ENCODE data around the gene CDH4.

Gene CDH4

DNA sequence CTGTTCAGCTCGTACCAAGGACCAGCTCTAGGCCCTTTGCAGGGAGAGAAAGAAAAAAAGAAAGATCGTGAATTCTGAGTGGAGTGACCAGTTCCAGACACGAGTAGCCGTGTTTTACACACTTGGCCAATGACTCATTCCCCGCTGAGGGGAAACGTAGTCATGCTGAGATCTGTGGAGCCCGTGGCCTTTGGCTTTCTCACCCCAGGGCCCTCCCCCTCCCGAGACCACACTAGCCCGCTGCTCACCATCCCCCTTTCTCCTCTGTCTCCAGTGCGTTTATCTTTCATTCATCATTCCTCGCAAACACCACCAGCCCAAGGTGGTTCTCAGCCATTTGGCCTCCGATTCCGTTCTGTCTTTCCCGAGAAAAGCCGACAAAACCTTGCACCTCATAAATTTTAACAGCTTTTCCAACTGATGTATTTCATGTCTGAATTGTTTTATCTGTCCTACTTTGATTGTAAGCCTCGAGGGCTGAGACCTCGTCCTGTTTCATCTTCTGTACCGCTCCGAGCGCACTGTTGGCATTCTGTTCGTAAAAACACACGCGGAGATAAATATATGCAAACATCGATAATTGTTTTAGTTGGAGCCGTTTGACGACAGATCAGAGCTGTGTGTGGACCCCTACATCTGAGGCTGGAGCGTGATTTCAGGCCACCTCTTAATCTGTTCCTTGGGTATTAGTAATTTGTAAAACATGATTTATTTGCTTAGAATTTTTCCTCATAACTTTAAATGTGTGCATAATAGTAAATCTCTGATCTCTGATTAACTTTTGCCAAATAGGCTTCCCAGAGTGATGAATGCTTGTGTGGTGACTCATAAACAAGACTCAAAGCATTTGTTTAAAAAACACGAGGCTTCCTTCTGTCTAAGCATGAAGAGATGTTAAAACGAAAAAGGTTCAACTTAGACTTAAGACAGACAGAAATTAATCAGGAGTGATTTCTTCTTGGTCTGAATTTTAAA lies 336.6 kb downstream of the CDH4 start:
- no peak for FAIRE-seq

DNA sequence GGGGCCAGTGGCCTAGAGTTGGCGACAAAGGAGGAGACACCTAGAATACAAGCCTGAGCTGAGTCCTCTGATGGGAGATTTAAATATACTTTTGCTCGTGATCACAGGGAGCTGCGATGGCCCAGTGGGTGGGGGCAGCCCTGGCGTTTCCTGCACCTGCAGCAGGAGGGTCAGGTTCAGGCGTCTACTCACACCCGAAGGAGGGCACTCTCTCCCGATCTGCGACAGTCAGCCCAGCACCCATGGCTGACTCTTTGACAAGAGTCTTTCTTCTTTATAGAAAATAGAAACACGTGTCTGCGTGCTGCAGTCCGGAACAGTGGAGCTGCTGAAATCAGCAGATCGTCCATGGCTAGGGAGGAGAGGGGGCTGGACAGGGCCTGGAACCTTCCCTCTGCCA lies 338.2 kb downstream of the CDH4 start:
- no peak for FAIRE-seq

DNA sequence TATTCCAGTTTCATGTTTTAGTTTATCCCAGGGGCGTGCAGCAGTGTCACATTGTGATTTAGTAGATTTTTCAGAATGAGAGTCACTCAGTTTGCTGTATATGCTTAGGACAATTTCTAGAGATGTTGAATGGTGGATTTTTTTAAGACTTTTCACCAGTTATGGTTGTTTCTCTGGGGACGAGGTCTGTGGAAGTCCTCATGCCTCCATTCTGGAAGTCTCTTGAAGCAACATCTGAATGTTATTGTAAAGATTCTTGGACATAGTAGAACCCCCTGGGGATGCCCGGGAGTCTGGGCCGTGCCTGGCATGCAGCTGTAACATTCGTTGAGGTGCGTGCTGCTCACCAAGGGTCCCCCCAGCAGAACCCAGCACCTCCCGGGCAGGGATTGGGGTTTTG lies 341.5 kb downstream of the CDH4 start:
- no peak for FAIRE-seq

DNA sequence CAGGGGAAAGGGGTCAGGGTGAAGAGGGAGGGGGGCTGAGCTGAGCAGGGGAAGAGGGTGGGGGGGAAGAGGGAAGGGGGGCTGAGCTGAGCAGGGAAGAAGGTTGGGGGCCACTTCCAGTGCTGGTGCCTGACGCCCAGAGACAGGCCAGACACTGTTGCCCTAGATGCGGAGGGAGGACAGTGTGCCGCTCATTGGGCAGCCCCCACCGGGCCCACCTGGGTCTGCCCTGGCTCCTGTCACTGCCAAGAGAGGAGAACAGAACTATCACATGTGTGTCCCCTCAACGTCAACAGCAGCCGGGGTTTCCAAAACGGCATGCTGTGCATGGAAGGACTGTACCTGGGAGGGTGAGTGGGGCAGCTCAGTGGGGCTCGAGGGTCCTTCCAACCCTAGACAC lies 342.1 kb downstream of the CDH4 start:
- FAIRE-seq = no peak

DNA sequence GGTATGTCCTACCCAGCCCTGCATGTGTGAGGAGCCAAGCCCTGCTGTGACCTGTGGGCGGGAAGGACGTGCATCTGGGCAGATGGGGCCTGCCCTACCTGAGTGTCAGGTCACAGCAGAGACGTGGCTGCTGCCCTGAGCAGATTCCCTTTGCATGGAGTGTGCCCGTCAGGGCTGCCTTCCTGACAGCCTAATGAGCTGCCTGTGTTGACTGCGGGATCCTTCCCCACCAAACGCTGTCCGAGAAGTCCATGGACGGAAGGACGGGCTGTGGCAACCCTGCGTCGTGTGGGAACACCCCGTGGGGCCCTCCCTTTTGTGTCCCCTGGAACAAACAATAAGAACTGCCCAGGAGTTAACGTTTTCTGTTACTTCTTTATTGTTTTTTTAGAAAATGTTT lies 343.2 kb downstream of the CDH4 start:
- no peak for FAIRE-seq

DNA sequence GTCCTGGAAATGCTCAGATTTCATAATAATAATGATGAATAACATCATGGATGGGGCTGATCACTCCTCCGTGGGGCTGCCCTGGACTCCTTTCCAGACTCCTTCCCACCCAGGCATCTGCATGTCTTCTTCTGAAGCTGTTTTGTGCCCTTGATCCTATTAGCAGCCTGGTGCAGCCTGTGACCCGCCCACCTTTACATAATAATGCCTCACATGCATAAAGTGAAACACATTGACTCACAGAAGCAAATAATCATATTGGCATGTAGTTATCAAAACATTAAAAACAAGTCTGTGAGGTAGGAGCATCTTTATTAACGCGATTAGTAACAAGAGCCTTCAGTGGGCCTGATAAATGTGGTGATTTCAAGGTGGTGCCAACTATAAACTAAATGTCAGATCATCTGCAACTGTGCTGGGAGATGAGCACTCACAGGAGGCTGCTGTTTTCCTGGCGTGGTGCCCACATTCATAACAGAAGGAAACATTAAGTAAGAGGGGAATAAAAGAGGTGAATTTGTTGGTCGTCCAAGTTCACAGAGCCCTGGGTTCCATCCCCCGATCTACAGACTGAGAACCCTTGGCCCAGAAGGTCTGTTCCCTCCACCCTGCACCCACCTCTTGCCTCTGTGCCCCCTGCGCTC lies 344.7 kb downstream of the CDH4 start:
- no peak for FAIRE-seq

DNA sequence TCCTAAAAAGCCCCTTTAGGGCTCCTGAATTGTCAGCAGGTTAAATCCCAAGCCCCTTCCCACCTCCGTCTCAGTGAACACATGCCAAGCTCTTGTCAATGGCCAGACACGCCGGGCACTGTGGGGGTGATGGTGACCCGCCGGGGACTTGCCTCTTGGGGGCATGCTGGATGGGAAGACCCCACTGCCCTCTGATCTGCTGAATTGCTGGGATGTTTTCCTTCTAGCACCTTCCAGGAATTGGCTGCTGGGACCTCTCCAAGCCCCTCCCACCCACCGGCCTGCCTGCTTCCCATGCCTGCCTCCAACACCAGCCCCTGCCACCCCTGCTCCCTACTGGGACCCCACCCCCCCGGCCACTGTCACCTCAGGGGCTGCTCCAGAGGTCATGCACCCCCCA lies 345.9 kb downstream of the CDH4 start:
- no peak for FAIRE-seq

DNA sequence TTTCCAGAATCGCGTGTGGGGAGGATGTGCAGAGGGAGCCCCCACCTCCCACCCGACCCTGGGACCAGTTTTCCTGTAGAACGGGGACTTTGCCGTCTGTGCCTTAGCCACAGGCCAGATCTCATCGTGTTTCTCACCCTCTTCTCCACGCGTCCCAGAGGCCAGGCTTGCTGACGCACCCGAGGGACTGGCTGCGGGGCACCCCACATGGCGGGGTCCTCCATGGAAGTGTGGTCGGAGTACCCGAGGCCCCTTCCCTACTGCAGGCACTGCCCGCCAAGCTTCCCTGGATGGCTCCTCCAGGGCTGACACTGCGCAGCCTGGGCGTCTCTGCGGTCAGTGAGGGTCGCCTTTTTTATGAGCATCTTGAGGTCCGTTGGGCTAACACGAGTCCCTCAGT lies 346.5 kb downstream of the CDH4 start:
- no peak for FAIRE-seq

DNA sequence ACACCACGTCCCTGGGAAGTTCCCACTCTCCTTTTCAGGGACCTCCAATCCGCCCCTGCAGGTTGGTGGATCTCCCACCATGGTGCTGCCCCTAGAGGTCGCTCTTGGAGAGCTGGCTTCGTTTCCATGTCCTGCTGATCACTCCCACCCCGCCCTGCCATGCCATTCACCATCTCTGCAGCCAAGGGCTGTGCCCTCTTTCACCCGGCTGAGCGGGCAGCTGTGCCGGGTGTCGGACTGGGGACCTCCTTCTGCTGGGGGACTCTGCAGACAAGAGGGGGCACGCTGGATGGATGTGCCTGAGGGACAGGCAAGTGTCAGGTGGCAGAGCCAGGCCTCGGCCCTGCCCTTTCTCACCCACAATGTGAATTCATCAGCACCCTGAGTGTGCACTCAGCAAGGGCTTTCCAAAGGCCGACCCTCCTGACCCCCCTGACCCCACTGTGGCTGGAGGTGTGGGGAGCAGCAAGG lies 347.0 kb downstream of the CDH4 start:
- no peak for FAIRE-seq

DNA sequence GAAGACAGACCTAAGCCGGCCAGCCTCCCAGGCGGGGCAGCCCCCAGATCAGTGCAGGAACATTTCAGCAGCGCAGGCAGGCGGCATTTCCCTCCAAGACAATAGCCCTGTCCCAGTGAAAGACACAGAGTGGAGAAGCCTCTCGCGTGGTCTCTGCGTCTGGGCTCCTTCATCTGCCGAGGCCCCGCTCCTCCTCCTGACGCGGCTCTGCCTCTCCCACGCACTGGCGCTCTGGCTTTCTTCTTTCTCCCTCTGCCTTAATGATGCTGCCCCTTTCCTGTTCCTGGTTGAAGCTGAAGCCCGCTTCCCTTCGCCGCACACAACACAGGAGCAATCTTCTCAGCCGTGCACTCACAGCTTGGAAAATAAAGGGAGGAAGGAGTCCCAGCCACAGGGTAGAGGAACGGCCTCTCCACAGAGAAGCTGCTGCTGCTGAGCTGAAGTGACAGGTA lies 347.5 kb downstream of the CDH4 start:
- no peak for FAIRE-seq

DNA sequence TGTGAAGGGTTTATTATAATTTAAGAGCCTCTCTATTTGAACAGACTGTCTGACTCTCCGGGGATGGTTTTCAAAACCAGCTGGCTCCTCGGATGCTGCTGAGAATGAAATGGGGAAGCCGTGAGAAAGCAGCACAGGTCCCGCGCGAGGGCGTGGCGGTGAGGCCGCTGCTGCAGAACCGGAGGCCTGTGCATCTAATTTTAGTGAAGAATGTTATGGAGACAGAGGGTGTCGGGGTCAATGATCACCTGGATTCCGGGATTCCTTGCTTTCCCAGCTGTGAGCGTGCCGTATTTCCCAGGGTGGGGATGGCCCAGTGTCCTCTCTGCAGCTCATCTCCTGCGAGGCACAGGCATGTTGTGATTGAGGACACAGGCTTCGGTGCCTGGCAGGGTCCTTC lies 348.0 kb downstream of the CDH4 start:
- no peak for FAIRE-seq

DNA sequence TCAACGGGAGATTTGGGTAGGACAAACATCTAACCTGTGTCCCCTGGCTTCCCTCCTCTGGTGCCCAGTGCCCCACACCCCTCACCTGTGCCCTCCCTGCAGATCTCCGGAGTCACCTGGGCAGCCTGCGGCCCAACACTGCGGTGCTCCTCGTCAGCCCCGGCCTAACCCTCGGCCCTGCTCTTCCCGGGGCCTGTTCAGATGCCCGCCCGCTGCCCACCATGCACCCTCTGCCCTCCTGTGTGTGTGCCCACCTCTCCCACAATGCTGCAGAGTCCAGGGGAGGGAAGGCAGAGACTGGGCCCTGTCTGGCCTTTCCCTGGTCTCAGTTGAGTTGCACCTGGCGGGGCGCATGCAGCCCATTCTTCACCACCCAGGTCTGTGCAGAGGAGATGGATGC lies 349.3 kb downstream of the CDH4 start:
- FAIRE-seq = no peak

DNA sequence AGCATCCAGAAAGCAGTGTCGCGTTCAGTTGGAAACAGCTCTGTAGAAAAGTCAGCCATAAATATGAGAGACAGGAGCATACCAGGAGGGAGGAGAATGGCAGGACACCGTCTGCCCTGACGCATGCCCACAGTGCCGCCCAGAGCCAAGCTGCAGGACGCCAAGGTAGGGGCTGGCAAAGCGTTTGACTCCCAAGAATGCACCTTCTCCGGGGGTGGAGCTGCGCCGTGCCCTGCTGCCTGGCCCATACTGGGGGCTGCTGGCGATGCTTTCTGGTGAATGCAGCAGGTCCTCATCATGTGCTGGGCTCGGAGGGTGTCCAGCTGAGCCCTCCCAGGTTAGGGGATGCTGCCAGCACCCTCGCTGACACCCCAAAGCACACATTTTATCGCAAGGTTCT lies 349.8 kb downstream of the CDH4 start:
- FAIRE-seq = no peak

DNA sequence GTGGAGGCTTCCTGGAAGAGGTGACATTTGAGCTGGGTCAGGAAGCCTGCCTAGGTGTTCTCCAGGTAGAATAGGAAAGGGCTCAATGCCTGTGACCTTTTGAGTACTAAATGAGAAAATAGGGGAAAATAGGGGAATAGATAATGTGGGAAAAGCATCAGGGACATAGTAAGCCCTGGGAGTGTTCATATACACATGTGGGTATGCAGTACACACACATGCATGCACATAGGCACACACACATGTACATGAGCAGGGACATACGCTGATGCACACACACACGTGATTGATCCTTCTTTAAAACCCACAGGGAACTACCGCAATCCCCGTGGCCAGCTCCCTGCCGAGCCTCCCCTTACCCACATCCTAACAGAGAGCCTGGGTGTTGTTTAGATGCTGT lies 351.7 kb downstream of the CDH4 start:
- FAIRE-seq = no peak

DNA sequence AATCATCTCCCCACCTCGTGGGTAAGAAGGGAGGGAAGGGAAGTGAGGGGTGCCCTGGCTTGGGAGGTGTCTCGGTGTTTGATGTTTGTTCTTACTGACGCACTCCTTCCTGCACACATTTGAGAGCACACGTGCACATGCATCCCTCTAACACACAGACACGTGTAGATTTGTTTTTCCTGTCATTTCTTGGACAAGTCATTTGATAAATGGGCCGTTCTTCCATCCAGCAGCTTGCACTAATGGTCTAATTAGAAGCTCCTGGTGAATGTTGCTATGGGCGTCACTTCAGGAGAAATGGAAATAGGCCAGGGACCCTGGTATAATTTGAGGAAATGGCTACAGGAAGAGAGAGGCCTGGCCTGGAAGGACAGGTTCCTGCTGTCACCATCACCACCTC lies 352.5 kb downstream of the CDH4 start:
- no peak for FAIRE-seq

DNA sequence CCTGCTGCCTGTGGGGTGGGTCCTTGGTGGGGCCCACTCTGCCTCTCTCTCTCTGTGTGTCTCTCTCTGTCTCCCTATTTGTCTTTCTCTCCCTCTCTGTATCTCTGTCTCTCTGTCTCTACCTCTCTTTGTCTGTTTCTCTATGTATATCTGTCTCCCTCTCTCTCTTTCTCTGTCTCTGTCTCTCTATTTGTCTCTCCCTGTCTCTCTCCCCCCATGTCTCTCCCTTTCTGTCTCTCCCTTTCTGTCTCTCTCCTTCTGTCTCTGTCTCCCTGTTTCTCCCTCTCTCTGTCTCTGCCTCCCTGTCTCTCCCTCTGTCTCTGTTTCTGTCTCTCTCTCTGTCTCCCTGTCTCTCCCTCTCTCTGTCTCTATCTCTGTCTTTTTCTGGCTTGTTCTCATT lies 353.2 kb downstream of the CDH4 start:
- no peak for FAIRE-seq

DNA sequence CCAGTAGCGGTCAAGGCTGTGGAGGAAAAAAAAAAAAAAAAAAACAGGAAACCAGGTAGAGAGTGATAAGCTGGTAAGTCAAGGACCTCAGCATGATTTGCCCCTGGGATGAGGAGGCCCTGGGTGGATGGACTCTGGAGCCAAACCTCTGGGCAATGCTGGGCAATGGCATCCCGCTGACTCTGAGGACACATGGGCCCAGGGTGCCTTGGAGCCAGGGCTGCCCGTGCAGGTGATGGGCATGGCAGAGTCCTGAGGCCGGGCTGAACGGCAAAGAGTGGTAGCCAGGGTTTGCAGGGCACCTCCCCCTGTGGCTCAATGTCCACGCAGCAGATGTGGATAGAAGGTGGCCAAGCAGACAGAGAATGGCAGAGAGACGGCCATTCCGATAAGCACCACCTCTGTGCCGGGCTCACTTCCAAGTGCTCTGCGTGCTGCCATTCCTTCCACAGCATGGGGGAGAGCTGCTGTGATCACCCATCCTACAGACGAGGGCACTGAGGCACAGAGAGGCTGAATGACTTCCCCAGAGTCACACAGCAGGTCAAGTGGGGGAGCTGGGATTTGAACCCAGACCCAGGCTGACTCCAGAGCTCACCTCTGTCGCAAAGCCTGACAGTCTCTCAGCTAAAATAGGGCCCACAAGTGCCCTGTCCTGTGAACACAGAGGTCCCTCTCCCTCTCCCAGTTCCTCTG lies 353.9 kb downstream of the CDH4 start:
- no peak for FAIRE-seq

DNA sequence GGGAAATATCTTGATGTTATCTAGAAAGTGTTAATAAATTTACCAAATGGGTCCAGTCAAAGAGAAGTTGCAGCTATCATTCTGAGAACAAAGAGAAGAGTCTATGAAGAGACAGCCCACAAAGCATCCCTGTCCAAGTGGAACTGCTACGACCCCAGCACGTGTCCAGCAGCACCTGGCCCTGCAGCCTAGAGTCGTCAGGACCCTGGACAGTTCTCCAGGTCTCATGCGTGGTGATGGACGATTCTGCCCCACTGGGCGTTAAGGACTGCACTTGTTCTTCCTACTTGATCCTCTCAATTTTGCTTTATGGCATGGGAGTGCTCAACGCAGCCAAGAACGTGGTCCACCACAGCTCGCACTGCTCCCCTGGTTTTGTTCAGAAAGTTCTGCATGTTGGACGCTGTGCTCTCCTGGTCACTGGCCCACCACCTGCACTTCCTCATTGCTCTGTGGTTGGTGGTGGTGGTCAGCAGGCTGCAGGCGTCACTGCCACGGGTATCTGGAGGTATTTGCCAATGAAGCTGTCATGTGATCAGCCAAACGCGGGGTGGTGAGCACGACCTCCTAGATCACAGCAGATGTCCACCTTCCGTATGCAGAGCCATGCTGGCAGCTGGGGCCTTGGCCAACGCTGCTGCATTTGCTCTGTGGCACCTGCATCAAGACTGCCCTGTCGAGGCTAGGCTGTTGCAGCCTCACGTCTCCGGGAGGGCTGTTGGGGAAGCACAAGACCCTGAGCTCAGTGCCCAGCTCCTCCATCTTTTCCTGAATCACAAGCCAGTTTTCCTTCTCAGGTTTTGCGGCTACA lies 356.4 kb downstream of the CDH4 start:
- no peak for FAIRE-seq

DNA sequence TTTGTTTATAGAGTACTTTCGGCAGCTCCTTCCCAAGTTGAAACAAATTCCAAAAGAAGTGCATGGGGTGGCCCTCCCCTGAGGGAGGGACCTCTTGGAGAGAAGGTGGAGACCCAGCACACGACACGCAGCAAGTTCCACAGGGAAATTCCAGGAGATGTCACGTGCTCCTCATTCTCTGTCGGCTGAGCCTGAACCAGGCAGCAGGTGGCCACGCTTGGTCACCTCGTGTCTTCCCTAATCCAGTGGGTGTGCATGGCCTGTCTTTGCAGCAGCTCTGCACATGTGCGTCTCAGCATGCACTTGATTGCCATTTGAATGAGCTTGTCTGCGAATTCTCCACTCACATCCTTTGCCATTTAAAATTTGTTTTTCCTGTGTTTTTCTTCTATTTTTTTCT lies 357.4 kb downstream of the CDH4 start:
- no peak for FAIRE-seq

DNA sequence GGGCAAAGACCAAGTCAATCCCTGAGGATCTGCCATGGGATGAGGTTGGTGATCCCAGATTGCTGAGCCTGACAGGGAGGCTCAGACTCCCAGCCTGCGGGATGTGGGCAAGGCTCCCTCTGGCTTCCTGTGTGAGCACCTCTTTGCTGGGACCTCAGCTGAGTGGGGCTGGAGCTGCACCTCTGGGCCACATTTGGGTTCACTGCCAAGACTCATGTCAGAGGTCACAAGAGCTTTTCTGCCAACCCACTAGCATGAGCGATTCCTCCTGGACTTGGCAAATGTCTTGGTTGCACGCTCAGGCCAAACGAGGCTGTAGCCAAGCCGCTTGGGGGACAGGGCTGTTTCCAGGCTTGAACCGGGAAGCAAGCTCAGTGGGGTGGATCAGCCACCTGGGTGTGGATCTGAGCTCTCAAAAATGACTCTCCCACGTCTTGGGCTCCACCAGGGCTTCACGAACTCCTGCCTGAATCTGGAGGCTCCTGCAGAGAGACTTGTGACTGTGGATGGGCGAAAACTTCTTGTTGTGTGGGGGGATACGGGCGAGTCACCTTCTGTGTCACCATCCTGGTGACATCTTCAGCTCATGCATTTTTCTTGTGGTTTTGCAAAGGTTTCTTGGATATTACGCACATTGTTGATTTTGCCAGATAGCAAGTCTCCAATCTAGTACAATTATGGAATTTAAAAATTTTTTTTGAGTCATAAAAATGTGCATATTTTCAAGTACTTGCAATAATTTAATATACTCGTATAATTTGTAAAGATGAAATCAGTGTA lies 359.5 kb downstream of the CDH4 start:
- FAIRE-seq = no peak

DNA sequence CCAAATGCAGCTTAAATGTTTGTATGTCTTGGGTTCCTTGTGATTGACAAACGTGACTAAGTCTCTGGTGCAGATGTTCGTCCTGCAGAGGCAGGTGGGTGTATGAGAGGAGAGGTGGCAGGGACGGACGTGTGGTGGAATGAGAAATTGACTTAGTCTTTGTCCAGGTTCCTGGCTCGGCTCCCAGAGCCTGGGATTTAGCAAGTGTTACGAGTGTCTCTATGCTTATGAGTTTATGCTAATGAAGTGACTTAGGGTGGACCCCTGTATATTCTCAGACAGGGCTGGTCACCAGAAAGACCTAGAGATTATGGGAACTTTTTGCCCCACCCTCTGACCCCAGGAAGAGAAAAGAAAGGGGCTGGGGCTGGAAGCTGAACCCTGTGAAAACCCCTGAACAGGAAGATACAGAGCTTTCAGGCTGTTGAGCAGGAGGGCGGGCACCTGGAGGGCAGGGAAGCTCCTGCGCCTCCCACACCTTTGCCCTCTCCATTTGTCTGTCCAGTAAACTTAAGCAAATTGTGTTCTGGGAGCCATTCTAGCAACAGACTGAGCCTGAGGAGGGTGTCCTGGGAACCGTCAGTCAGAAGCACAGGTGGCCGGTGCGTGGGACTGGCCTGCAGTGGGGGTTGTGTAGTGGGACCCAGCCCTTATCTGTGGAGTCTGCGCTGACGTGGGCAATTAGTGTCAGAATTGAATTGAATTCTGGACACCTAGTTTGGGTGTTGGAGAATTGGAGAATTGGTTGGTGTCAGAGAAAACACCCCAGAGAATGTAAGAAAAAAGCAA lies 362.1 kb downstream of the CDH4 start:
- no peak for FAIRE-seq

All from A204.1 (cell line).